HepG2 (cell line): ENCODE results near the gene BCAS1. TPM values are rescaled to one million over a fixed set of nuclear protein-coding genes. Genes with fewer than 3 reads are reported as not detected.
A peak's percentile ranks its signal among the peaks of the same experiment; 100 is the strongest.

Source experiments
- CHD4 ChIP-seq: fragments of 200-600 bp; sonication (generic); IDR thresholded peaks from 2 replicates; pipeline ENCODE4 v1.7.0; 2017; ENCODE audit warnings: mild to moderate bottlenecking, low read length, borderline replicate concordance
- HNF1A ChIP-seq, 2 experiments: sonication (generic) in 1 of 2; formaldehyde crosslinking in 1 of 2; IDR thresholded peaks; 2 replicates each; pipeline versions ENCODE4 v1.4.0 to v1.6.1; 2016 to 2020; ENCODE audit warnings: borderline replicate concordance in 1 of 2, low read depth in 1 of 2, mild to moderate bottlenecking in 1 of 2, missing genetic modification reagents in 1 of 2
- KDM4B ChIP-seq: sonication (generic); formaldehyde crosslinking; IDR thresholded peaks from 2 replicates; pipeline ENCODE4 v1.4.0; 2020; ENCODE audit warnings: missing genetic modification reagents
- MBD4 ChIP-seq: IDR thresholded peaks from 2 replicates; pipeline ENCODE4 v1.6.1; 2012; ENCODE audit warnings: low read length, inconsistent platforms, borderline replicate concordance
- MYNN ChIP-seq: sonication (generic); formaldehyde crosslinking; IDR thresholded peaks from 2 replicates; pipeline ENCODE4 v1.4.0; 2020; ENCODE audit warnings: mild to moderate bottlenecking, low read depth, missing genetic modification reagents
- NFE2L1 ChIP-seq: sonication (generic); formaldehyde crosslinking; IDR thresholded peaks from 2 replicates; pipeline ENCODE4 v1.4.0; 2020; ENCODE audit warnings: missing genetic modification reagents, mild to moderate bottlenecking, borderline replicate concordance
- PAX8 ChIP-seq: sonication (generic); formaldehyde crosslinking; IDR thresholded peaks from 2 replicates; pipeline ENCODE4 v1.8.0; 2022; ENCODE audit warnings: mild to moderate bottlenecking, missing genetic modification reagents, borderline replicate concordance
- PRDM4 ChIP-seq: sonication (generic); formaldehyde crosslinking; IDR thresholded peaks from 2 replicates; pipeline ENCODE4 v1.9.0; 2021; ENCODE audit warnings: missing genetic modification reagents, borderline replicate concordance
- SALL2 ChIP-seq: sonication (generic); formaldehyde crosslinking; IDR thresholded peaks from 2 replicates; pipeline ENCODE4 v1.8.1; 2023; ENCODE audit warnings: mild to moderate bottlenecking, missing genetic modification reagents, inconsistent platforms
- STAT6 ChIP-seq: sonication (generic); formaldehyde crosslinking; IDR thresholded peaks from 2 replicates; pipeline ENCODE4 v1.4.0; 2020; ENCODE audit warnings: missing genetic modification reagents, mild to moderate bottlenecking, borderline replicate concordance
- ZFX ChIP-seq: sonication (generic); formaldehyde crosslinking; IDR thresholded peaks from 2 replicates; pipeline ENCODE4 v1.4.0; 2020; ENCODE audit warnings: mild to moderate bottlenecking, low read depth, missing genetic modification reagents, moderate library complexity
- ZNF264 ChIP-seq: sonication (generic); formaldehyde crosslinking; IDR thresholded peaks from 2 replicates; pipeline ENCODE4 v1.4.0; 2020; ENCODE audit warnings: missing genetic modification reagents
- ZNF556 ChIP-seq: sonication (generic); formaldehyde crosslinking; IDR thresholded peaks from 2 replicates; pipeline ENCODE4 v1.4.0; 2020; ENCODE audit warnings: mild to moderate bottlenecking, missing genetic modification reagents, borderline replicate concordance
- ZNF672 ChIP-seq: sonication (generic); formaldehyde crosslinking; IDR thresholded peaks from 2 replicates; pipeline ENCODE4 v1.8.1; 2022; ENCODE audit warnings: missing genetic modification reagents
- ZSCAN30 ChIP-seq: sonication (generic); formaldehyde crosslinking; IDR thresholded peaks from 2 replicates; pipeline ENCODE4 v1.5.0; 2020; ENCODE audit warnings: mild to moderate bottlenecking, missing genetic modification reagents
- polyA plus RNA-seq, 8 experiments: library from polyadenylated mRNA; depleted of rRNA in 3 of 8; stranded (reverse) in 7 of 8; unstranded in 1 of 8; fragments of >200 nt; fragmentation: Illumina TruSeq in 4 of 8; extraction: Trizol in 4 of 8; gene quantifications; 2 replicates each; pipeline versions ENCODE4 v1.2.1 to v1.2.3, GENCODE V29; 2011 to 2016; ENCODE audit warnings: low read depth in 4 of 8, missing spikeins in 1 of 8, mixed read lengths in 1 of 8; ENCODE audit not compliant: insufficient read depth in 1 of 8
- total RNA-seq, 5 experiments: library from RNA; depleted of rRNA; stranded (reverse); fragments of >200 nt; fragmentation: Illumina TruSeq; extraction: Trizol; gene quantifications; 2 replicates each; pipeline ENCODE4 v1.2.3, GENCODE V29; 2016; ENCODE audit warnings: low read depth in 1 of 5

Gene BCAS1
- total and polyA plus RNA-seq, 2 of the 13 experiments (the other 11 are each of a cell fraction or from before 2014, with no cell fraction given) = 0.55 to 0.91 TPM

GRCh38 chr20:53939572-53940359, 130.6 kb downstream of the BCAS1 start (continued):
- TF ChIP-seq ZSCAN30 (CRISPR knock-in tag) = no peak
- TF ChIP-seq HNF1A (IDR thresholded peaks at IDR 0.05; ENCODE audit: low read depth) = no peak
- peak; percentile 52; the same call in 1 of the 2 replicates for TF ChIP-seq HNF1A (CRISPR knock-in tag; IDR thresholded peaks at IDR 0.05; ENCODE audit: borderline replicate concordance)
- TF ChIP-seq MYNN = no peak; the same call in 1 of the 2 replicates
- peak; percentile 40; the same call in 1 of the 2 replicates for TF ChIP-seq ZFX (CRISPR knock-in tag)
- TF ChIP-seq ZNF264 (CRISPR knock-in tag) = no peak
- no peak for TF ChIP-seq PAX8 (CRISPR knock-in tag)
- TF ChIP-seq ZNF672 (CRISPR knock-in tag) = no peak
- no peak for TF ChIP-seq MBD4
- 0 out of 2 replicates have a peak, but pooled peaks have one; percentile 70 for TF ChIP-seq PRDM4 (CRISPR knock-in tag)
- no peak for TF ChIP-seq STAT6 (CRISPR knock-in tag)
- no peak for TF ChIP-seq NFE2L1 (CRISPR knock-in tag)
- no peak for TF ChIP-seq CHD4
- no peak for TF ChIP-seq KDM4B (CRISPR knock-in tag)
- no peak for TF ChIP-seq SALL2 (CRISPR knock-in tag)
- no peak; the same call in 1 of the 2 replicates for TF ChIP-seq ZNF556
